ENCODE measurements around the gene FOXP1. TPM values are rescaled to one million over a fixed set of nuclear protein-coding genes. Genes with fewer than 3 reads are reported as not detected.

Gene FOXP1
- total and polyA plus RNA-seq, 2 donors from 2014 or later, result 6.7 to 87.2 TPM

DNA sequence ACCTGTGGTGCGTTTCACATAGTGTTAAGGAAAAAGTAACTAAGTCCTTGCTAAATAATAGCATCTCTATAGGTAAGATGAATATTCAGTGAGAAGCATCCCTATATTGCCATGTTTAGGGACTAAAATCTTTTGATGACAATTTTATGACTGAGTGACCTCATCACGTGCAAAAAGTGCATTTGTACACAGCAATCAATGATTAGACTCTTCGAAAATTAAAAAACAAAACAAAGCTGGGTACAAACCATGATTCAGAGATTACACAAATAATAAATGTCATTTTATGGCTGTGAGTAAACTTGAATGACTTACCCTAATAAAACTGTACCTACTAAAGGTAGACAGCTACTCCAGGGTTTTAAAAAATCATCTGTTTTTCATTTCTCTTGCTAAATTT, 505.3 kb downstream of the FOXP1 start:
- FAIRE-seq (no peak), DNase-seq (no peak)
- H3K4me3 ChIP-seq (ENCODE audit: low read length in 3 of 3), result no peak overlapping the region
- intact Hi-C loops (cut with DNase I), result no loop called here
- H3K36me3 ChIP-seq (ENCODE audit: control insufficient read depth in 2 of 3, insufficient read depth in 3 of 3, low read length in 3 of 3), result no peaks in the 10 kb centered on the region
- no peak overlapping the region for H3K27ac ChIP-seq (ENCODE audit: low read depth in 2 of 2, low read length in 2 of 2)
- H3K9ac ChIP-seq (ENCODE audit: low read length in 3 of 3), result no peak overlapping the region
- no peaks in the 10 kb centered on the region for H3K27me3 ChIP-seq (ENCODE audit: control insufficient read depth, insufficient read depth, low read length)
- no peaks in the 10 kb centered on the region for H3K9me3 ChIP-seq (ENCODE audit: control insufficient read depth in 2 of 3, insufficient read depth in 1 of 3, low read length in 3 of 3)
- no peaks in the 10 kb centered on the region for H3K4me1 ChIP-seq (ENCODE audit: control insufficient read depth in 2 of 3, insufficient read depth in 2 of 3, low read depth in 1 of 3, low read length in 3 of 3)
- TF ChIP-seq, protein P1, sequence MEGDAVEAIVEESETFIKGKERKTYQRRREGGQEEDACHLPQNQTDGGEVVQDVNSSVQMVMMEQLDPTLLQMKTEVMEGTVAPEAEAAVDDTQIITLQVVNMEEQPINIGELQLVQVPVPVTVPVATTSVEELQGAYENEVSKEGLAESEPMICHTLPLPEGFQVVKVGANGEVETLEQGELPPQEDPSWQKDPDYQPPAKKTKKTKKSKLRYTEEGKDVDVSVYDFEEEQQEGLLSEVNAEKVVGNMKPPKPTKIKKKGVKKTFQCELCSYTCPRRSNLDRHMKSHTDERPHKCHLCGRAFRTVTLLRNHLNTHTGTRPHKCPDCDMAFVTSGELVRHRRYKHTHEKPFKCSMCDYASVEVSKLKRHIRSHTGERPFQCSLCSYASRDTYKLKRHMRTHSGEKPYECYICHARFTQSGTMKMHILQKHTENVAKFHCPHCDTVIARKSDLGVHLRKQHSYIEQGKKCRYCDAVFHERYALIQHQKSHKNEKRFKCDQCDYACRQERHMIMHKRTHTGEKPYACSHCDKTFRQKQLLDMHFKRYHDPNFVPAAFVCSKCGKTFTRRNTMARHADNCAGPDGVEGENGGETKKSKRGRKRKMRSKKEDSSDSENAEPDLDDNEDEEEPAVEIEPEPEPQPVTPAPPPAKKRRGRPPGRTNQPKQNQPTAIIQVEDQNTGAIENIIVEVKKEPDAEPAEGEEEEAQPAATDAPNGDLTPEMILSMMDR (IDR thresholded peaks at IDR 0.05; ENCODE audit: borderline replicate concordance, extremely low read depth, insufficient read depth), result no peak

DNA sequence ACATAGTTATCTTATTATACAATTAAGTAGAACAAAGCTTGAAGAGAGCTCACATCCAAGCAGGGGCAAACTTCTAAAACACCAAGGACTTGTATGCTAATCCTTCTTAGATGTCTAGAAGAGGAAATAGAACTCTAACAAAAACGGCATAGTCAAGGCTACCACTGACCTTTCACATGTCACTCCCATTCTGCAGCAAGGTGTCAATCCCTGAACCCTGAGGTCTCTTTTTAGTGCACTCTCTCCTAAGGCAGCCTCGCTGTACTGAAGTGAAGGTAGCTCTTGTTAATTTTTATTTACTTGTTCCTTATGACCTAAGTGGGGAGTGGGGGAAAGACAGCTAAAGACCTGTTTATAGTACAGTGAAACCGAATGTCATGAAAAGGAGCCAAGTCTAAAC, 506.5 kb downstream of the FOXP1 start:
- Histone ChIP-seq H3K4me3 (ENCODE audit: low read length in 3 of 3) (no peak overlapping the region), H3K9ac (ENCODE audit: low read length in 3 of 3) (no peak overlapping the region), H3K27ac (ENCODE audit: low read depth in 2 of 2, low read length in 2 of 2) (no peak overlapping the region), H3K27me3 (ENCODE audit: control insufficient read depth, insufficient read depth, low read length) (no peaks in the 10 kb centered on the region), H3K4me1 (ENCODE audit: control insufficient read depth in 2 of 3, insufficient read depth in 2 of 3, low read depth in 1 of 3, low read length in 3 of 3) (no peaks in the 10 kb centered on the region), H3K36me3 (ENCODE audit: control insufficient read depth in 2 of 3, insufficient read depth in 3 of 3, low read length in 3 of 3) (no peaks in the 10 kb centered on the region), H3K9me3 (ENCODE audit: control insufficient read depth in 2 of 3, insufficient read depth in 1 of 3, low read length in 3 of 3) (no peaks in the 10 kb centered on the region)
- FAIRE-seq (no peak), DNase-seq (no peak)
- TF ChIP-seq, protein P1 (IDR thresholded peaks at IDR 0.05; ENCODE audit: borderline replicate concordance, extremely low read depth, insufficient read depth), result no peak
- intact Hi-C loops (cut with DNase I), result no loop called here

DNA sequence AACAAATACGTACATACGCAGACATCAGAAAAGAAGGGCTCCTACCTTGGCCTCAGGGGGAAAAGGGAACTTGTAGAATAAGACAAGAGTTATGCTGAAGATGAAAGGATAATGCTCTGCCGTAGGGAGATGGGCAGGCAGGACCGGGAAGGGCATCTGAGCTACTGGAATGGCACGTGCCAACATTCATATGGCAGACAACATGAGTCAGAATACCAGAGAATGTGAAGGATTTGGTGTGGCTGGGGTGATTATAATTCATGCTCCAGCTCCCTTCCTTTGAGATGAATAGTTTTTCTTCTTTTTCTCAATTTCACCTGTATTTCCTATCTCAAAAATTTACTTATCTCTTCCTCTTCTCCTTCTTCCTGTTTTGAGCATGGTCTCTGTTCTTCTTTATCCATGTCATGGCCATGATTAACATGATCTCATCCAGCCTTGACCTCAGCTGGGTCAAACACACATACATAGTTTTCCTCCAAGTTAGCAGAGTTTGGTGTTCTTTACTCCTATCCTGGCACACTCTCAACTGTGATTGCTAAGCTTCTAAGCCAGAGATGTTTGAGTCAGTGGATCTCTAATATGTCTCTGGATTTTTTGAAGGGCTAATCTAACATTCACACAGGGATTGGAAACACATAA, 507.0 kb downstream of the FOXP1 start:
- Histone ChIP-seq H3K4me1 (ENCODE audit: control insufficient read depth in 2 of 3, insufficient read depth in 2 of 3, low read depth in 1 of 3, low read length in 3 of 3) (no peaks in the 10 kb centered on the region), H3K27ac (ENCODE audit: low read depth in 2 of 2, low read length in 2 of 2) (no peak overlapping the region), H3K27me3 (ENCODE audit: control insufficient read depth, insufficient read depth, low read length) (no peaks in the 10 kb centered on the region), H3K9me3 (ENCODE audit: control insufficient read depth in 2 of 3, insufficient read depth in 1 of 3, low read length in 3 of 3) (no peaks in the 10 kb centered on the region), H3K4me3 (ENCODE audit: low read length in 3 of 3) (no peak overlapping the region), H3K9ac (ENCODE audit: low read length in 3 of 3) (no peak overlapping the region), H3K36me3 (ENCODE audit: control insufficient read depth in 2 of 3, insufficient read depth in 3 of 3, low read length in 3 of 3) (no peaks in the 10 kb centered on the region)
- DNase-seq, result no peak
- intact Hi-C loops (cut with DNase I), result no loop called here
- TF ChIP-seq, protein P1 (IDR thresholded peaks at IDR 0.05; ENCODE audit: borderline replicate concordance, extremely low read depth, insufficient read depth), result no peak
- FAIRE-seq, result no peak

DNA sequence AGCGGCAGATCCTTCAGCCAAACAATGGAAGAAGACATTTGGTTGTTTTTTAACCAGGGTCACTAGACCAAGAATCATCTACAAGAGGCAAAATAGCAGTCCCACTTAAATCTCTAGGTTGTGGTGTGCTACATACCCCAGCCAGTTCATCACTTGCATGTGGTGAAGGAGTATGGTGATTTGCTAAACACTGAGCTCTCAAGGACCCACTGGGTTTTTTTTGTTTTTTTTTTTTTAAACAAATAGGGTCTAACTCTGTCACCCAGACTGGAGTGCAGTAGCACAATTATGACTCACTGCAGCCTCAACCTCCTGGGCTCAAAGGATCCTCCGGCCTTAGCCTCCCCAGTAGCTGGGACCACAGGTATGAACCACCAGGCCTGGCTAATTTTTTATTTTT, 508.0 kb downstream of the FOXP1 start:
- Histone ChIP-seq H3K36me3 (ENCODE audit: control insufficient read depth in 2 of 3, insufficient read depth in 3 of 3, low read length in 3 of 3) (no peaks in the 10 kb centered on the region), H3K27me3 (ENCODE audit: control insufficient read depth, insufficient read depth, low read length) (no peaks in the 10 kb centered on the region), H3K9me3 (ENCODE audit: control insufficient read depth in 2 of 3, insufficient read depth in 1 of 3, low read length in 3 of 3) (no peaks in the 10 kb centered on the region), H3K9ac (ENCODE audit: low read length in 3 of 3) (no peak overlapping the region), H3K4me1 (ENCODE audit: control insufficient read depth in 2 of 3, insufficient read depth in 2 of 3, low read depth in 1 of 3, low read length in 3 of 3) (no peaks in the 10 kb centered on the region), H3K4me3 (ENCODE audit: low read length in 3 of 3) (no peak overlapping the region), H3K27ac (ENCODE audit: low read depth in 2 of 2, low read length in 2 of 2) (no peak overlapping the region)
- intact Hi-C loops (cut with DNase I), result no loop called here
- DNase-seq, result no peak
- FAIRE-seq, result no peak
- TF ChIP-seq, protein P1 (IDR thresholded peaks at IDR 0.05; ENCODE audit: borderline replicate concordance, extremely low read depth, insufficient read depth), result no peak
